Measurements from ENCODE around the gene PTPA.

Gene PTPA

GRCh38 chr9:129084087-129084486 is 27.1 kb upstream of the PTPA start:
- no peak for DNase-seq

GRCh38 chr9:129089246-129089645 is 22.0 kb upstream of the PTPA start:
- DNase-seq: no peak

- no peak for DNase-seq
These were observed 17.4 kb upstream of the PTPA start for GRCh38 chr9:129093602-129094386.

GRCh38 chr9:129094387-129095169 is 16.6 kb upstream of the PTPA start:
- DNase-seq: no peak

- DNase-seq: no peak
These were observed 16.0 kb upstream of the PTPA start for GRCh38 chr9:129095170-129095667.

DNA sequence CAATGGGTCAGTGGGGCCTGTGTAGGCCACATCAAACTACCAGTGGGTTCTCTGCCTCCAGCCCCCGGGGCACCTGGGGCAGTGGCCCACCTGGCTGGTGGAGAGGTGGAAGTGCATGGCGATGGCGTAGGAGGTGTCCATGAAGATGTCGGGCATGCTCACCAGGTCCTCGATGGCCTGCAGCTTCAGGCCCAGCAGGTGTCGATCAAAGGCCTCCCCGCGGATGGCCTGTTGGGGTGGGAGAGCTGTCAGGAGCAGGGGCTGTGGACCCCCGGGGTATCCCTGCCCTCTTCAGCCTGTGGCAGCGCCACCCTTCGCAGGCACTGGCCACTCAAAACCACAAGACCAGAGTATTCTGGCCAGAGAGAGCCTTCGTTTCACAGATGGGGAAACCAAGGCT is 15.3 kb upstream of the PTPA start:
- no peak for DNase-seq

DNA sequence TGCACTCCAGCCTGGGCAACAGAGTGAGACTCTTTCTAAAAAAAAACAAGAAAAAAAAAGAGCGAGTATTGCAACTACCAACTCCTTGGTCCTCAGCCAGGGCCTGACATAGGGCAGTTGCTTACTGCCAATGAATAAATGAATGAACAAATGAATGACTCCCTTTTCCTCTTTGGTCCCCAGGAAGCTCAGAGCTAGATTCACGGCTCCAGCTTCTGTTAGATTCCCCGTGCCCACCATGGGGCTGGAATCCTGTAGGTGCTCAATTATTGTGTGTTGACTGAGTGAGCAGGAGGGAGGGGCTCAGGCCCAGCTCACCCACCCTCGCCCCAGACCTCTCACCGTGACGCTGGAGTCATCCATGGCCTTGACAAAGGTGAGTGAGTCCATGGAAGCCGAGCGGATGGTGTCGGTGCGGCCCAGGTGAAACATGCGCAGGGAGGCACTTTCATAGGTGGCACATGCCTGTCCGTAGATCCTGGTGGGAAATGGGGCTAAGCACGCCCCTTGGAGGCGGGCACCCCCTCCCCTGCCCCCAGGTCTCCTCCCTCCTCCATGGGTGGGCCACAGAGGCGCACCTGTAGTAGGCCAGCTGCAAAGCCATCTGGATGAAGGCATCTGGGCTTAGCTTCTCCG is 13.4 kb upstream of the PTPA start:
- DNase-seq: no peak

DNA sequence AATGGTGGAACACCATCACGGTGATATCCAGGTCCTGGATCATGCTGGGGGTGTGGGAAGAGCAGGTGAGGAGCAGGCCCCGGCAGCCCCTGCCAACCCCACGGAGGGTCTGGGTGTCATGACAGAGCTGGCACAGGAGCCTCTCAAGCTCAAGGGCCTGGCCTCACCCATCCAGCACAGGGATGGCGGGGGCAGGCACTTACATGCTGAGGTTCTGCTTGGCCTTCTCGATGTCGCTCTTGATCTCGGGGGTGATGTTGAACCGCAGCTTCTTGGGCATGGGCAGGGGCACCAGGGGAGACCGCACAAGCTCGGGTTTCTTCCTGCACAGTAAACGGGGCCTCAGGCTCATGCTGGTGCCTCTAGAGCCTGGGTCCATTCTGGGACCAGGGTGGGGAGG is 12.9 kb upstream of the PTPA start:
- DNase-seq: no peak

DNA sequence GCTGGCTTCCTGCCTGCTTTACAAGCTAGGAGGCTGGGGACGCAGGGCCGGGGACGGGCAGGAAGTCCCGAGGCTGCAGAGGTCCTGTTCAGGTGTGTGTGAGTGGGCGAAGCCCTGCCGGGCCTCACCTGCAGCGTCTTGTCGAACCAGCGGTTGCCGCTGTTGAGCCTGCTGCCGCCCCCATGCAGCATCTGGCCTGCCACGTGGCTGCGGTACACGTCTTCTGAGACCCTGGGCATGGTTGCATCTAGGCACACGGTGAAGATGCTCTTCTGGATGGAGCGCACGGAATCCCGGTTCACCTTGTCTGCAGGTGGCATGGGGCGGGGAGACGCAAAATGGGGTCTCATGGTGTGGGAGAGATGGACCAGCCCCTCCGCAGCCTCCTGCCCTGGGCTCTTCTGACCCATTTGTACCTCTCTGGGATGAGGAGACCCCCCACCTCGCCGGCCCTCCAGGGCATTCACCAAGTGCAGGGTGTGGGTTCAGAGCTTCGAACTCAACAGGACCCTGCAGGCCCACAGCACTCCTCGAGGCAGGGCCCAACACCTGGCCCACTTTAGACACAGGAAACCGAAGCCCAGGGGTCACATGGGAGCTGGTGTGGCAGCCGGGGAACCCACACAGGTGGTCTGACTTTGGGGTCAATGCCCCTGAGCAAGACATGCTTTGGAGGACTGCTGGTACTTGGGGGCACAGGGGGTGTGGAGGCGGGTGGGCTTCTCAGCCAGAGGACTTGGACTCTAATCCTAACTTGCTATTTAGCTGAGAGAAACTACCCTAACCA is 10.6 kb upstream of the PTPA start:
- no peak for DNase-seq

- no peak for DNase-seq
These were observed 9.9 kb upstream of the PTPA start for GRCh38 chr9:129101279-129101678.

DNA sequence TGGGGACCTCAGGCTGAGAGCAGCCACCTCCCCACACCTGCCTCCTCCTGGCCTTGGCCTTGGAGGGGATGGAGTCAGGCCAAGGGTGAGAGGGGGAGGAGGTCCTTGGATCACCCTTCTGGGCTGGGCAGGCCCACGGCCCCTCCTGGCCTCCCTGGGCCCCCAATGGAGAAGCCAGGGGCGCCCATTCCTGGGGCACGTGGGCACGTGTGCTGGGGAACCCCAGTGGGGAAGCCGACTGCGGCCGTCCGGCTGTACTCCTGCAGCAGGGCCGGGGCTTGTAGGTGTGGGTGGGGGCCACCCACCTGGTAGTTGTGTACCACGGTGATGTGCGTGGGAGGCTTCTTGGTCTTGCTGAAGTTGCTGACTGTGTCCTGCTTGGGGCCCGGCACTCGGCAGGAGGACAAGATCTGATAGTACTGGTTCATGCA is 9.1 kb upstream of the PTPA start:
- no peak for DNase-seq

- peak; percentile 55 for DNase-seq
These were observed 8.2 kb upstream of the PTPA start for GRCh38 chr9:129102791-129103594.

DNA sequence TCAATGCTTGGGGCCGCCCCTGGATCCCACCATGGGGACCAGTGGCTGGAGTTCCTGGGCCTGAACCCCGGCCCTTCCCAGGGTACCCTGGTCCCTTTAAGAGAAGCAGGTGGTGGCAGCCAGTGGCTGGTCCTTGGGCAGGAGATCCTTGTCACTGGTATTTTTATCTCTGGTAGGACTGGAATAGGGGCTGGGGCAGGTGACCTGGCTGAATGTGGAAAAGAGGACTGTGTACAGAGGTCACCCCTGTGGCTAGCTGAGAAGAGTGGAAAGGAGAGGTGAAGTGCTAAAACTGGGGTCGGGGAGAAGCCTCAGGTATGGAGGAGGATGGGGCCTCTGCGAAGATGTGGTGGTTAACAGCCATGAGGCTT is 7.6 kb upstream of the PTPA start:
- no peak for DNase-seq

GRCh38 chr9:129104051-129104450 is 7.2 kb upstream of the PTPA start:
- no peak for DNase-seq

DNA sequence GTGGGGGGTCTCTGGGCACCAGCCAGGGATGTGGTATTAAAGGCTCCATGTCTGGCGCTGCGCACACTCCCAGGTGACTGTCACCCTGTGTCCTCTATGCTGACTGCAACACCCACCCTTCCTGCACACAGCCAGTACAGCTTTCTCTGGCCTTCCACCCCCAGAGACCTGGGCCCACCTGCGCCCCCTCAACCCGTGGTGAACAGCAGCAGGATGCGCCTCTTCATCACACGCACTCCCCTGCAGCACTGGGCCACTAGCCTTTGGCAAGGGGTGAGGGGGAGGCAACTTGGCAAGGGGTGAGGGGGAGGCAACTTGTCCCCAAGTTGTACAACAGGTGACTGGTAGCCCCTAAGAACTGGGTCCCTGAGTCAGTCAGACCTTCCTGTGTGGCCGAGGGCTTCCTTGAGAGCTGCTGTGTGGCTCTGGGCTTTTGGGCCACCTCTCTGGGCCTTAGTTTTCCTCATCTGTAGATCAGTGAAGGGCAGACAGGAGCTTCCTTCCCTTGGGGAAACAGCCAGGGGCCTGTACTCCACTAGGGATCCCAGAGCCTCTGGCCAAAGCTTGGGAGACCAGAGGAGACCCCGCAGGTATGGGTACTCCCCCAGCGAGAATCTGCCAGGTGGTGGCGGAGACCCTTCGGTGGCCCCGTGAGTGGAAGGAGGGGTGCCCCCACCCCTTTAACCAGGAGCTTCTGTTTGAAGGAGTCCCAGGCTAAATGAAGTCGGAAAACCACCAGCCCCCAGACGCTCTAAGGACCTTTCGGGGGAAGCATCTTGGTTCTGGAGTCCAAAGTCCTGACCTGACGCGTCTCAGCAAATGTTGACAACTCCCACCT is 5.1 kb upstream of the PTPA start:
- DNase-seq: no peak

GRCh38 chr9:129107651-129108050 is 3.6 kb upstream of the PTPA start:
- DNase-seq: no peak

GRCh38 chr9:129108083-129108804 is 3.0 kb upstream of the PTPA start:
- no peak for DNase-seq

GRCh38 chr9:129108805-129109536 is 2.2 kb upstream of the PTPA start:
- DNase-seq: no peak

GRCh38 chr9:129109537-129109903 is 1.7 kb upstream of the PTPA start:
- no peak for DNase-seq

All from NCI-H510A treated with DMSO at 0.1 percent for 48 hours (cell line).